Trophoblast cell (in vitro differentiated cells and primary cell): ENCODE measurements around the gene ZNF300. TPM values are rescaled to one million over a fixed set of nuclear protein-coding genes. Genes with fewer than 3 reads are reported as not detected.

Source experiments
- DNase-seq, 2 donors: peaks; one replicate each; pipeline ENCODE4 v3.0.0-alpha.2; 2016
- H2AFZ ChIP-seq: 2 replicates; pipeline ENCODE4 v1.6.1; 2013; ENCODE audit warnings: low read length, moderate library complexity, mild to moderate bottlenecking; ENCODE audit not compliant: insufficient read depth, poor library complexity
- H2AK5ac ChIP-seq: 2 replicates; pipeline ENCODE4 v1.6.1; 2013; ENCODE audit warnings: mild to moderate bottlenecking, low read length
- H2BK120ac ChIP-seq: 2 replicates; pipeline ENCODE4 v1.6.1; 2013; ENCODE audit warnings: low read length, mild to moderate bottlenecking, moderate library complexity; ENCODE audit not compliant: insufficient read depth, poor library complexity
- H2BK12ac ChIP-seq: 2 replicates; pipeline ENCODE4 v1.6.1; 2013; ENCODE audit warnings: mild to moderate bottlenecking, low read length, moderate library complexity
- H2BK5ac ChIP-seq: 2 replicates; pipeline ENCODE4 v1.6.1; 2013; ENCODE audit warnings: low read length, low read depth, moderate library complexity, mild to moderate bottlenecking; ENCODE audit not compliant: poor library complexity
- H3K14ac ChIP-seq: 2 replicates; pipeline ENCODE4 v1.6.1; 2013; ENCODE audit warnings: mild to moderate bottlenecking, low read length
- H3K18ac ChIP-seq: 2 replicates; pipeline ENCODE4 v1.6.1; 2013; ENCODE audit warnings: mild to moderate bottlenecking, low read length
- H3K23ac ChIP-seq: 2 replicates; pipeline ENCODE4 v1.6.1; 2013; ENCODE audit warnings: low read length
- H3K27ac ChIP-seq: 2 replicates; pipeline ENCODE4 v1.5.1; 2013; ENCODE audit warnings: low read depth, mild to moderate bottlenecking, inconsistent platforms, low read length, moderate library complexity
- H3K27me3 ChIP-seq: 2 replicates; pipeline ENCODE4 v1.6.1; 2013; ENCODE audit warnings: inconsistent platforms, mild to moderate bottlenecking, low read length, moderate library complexity; ENCODE audit not compliant: insufficient read depth
- H3K36me3 ChIP-seq, 2 experiments: 1 replicate in 1 of 2; 2 replicates in 1 of 2; pipeline ENCODE4 v1.6.1; 2013; ENCODE audit warnings: low read length in 2 of 2, mild to moderate bottlenecking in 2 of 2, moderate library complexity in 1 of 2; ENCODE audit not compliant: insufficient read depth in 2 of 2, control insufficient read depth in 1 of 2
- H3K4ac ChIP-seq: 2 replicates; pipeline ENCODE4 v1.6.1; 2013; ENCODE audit warnings: low read depth, mild to moderate bottlenecking, low read length, moderate library complexity
- H3K4me1 ChIP-seq, 2 experiments: 1 replicate in 1 of 2; 2 replicates in 1 of 2; pipeline ENCODE4 v1.6.1; 2013; ENCODE audit warnings: low read length in 2 of 2, mild to moderate bottlenecking in 2 of 2, moderate library complexity in 1 of 2; ENCODE audit not compliant: insufficient read depth in 2 of 2, control insufficient read depth in 1 of 2
- H3K4me2 ChIP-seq: 2 replicates; pipeline ENCODE4 v1.6.1; 2013; ENCODE audit warnings: inconsistent platforms, mild to moderate bottlenecking, low read length, moderate library complexity
- H3K4me3 ChIP-seq: 2 replicates; pipeline ENCODE4 v1.5.1; 2013; ENCODE audit warnings: mild to moderate bottlenecking, low read depth, low read length, inconsistent platforms
- H3K79me1 ChIP-seq: one replicate; pipeline ENCODE4 v1.6.1; 2013; ENCODE audit warnings: low read length
- H3K79me2 ChIP-seq: 2 replicates; pipeline ENCODE4 v1.6.1; 2013; ENCODE audit warnings: low read length, mild to moderate bottlenecking; ENCODE audit not compliant: control insufficient read depth, insufficient read depth, poor library complexity
- H3K9ac ChIP-seq: 2 replicates; pipeline ENCODE4 v1.6.1; 2013; ENCODE audit warnings: mild to moderate bottlenecking, low read length
- H3K9me3 ChIP-seq: 2 replicates; pipeline ENCODE4 v1.6.1; 2013; ENCODE audit warnings: low read depth, mild to moderate bottlenecking, control low read depth, inconsistent platforms, low read length; ENCODE audit not compliant: insufficient read depth
- H4K12ac ChIP-seq: 2 replicates; pipeline ENCODE4 v1.6.1; 2013; ENCODE audit warnings: low read depth, mild to moderate bottlenecking, low read length, moderate library complexity
- H4K8ac ChIP-seq: 2 replicates; pipeline ENCODE4 v1.6.1; 2013; ENCODE audit warnings: low read depth, mild to moderate bottlenecking, low read length, moderate library complexity
- H4K91ac ChIP-seq: one replicate; pipeline ENCODE4 v1.6.1; 2013; ENCODE audit warnings: low read depth, mild to moderate bottlenecking, low read length, moderate library complexity
- WGBS: extraction: QIAGEN DNeasy Blood & Tissue Kit; methylation state at CpG from one replicate; pipeline ENCODE4 v1.1.7; 2013; ENCODE audit warnings: missing lambda C conversion rate; ENCODE audit not compliant: insufficient read length, insufficient coverage; ENCODE audit errors: extremely low coverage; 5-methylcytosine and 5-hydroxymethylcytosine counted together
- polyA plus RNA-seq: library from polyadenylated mRNA; stranded (reverse); fragments of 200-250 nt; gene quantifications from 2 replicates; pipeline ENCODE4 v1.2.3, GENCODE V29; 2013

Gene ZNF300
- 6.4 and 6.5 TPM in 2 replicates for polyA plus RNA-seq

DNA sequence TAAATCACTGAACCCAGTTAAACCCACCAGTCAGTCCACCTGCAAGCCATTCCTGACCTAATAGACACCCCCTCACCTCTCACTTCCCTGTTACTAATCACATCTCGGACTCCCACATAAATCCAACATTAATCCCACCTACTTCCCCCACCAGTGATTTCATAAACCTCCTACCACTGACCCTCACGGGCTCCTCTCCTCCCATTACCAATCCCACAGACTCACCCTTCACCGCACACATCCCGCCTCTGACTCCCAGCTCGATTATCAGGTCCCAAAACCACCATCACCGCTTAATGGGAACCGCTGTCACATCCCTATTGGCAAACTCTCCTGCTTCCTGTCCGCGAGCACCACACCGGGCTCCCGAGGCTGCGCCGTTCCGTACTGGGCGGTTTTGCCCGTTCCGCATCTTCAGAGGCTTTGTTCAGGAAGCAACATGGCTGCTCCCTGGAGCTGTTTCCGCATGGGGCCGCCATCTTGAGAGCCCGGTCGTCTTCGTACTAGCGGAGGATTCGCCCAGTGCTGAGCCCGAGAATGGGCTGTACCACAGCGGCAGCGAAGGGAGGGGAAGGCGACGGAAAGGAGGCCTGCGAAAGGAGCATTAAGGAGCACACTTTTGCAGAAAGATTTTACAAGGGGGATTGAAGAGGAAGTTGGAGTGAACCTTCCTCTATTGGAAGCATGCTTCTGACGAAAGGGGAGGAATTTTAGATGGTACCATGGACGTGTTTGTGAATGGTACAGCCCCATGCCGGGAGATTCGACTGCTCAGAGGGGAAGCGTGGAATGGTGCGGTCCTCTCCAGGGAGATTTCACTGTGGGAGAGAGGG lies at the start of gene ZNF300:
Gene ZNF300 (minus strand): TSS at position 502 of the 833 bp plus-strand sequence. CDS start 1,825 bp downstream, outside the sequence.
- Histone ChIP-seq H2BK5ac (peak within 1 kb of the TSS; percentile 74), H3K4ac (peak within 1 kb of the TSS; percentile 25), H3K4me1 (no peaks in the 10 kb centered on the region), H3K23ac (no peak within 1 kb of the TSS), H2AK5ac (no peak within 1 kb of the TSS), H3K18ac (peak within 1 kb of the TSS; percentile 34), H2BK120ac (peak within 1 kb of the TSS; percentile 84), H4K12ac (peak within 1 kb of the TSS; percentile 55), H3K36me3 (peaks cover 0 to 2% of the 10 kb centered on the region in 2 experiments), H3K9me3 (peaks cover 2% of the 10 kb centered on the region), H3K27ac (peak within 1 kb of the TSS; percentile 42), H2BK12ac (peak within 1 kb of the TSS; percentile 19), H4K91ac (peak within 1 kb of the TSS; percentile 85), H3K14ac (peak within 1 kb of the TSS; percentile 66), H3K79me2 (peaks cover 2% of the 10 kb centered on the region), H3K27me3 (no peaks in the 10 kb centered on the region), H4K8ac (peak within 1 kb of the TSS; percentile 74), H3K9ac (peak within 1 kb of the TSS; percentile 60), H2AFZ (peak within 1 kb of the TSS; percentile 59), H3K79me1 (peaks cover 6% of the 10 kb centered on the region), H3K4me3 (peak within 1 kb of the TSS; percentile 75), H3K4me2 (peak within 1 kb of the TSS; percentile 69)
- DNase-seq: peak; percentile 53 to 85
- WGBS: 100% methylated on average over 1 of the region's 36 CpGs

DNA sequence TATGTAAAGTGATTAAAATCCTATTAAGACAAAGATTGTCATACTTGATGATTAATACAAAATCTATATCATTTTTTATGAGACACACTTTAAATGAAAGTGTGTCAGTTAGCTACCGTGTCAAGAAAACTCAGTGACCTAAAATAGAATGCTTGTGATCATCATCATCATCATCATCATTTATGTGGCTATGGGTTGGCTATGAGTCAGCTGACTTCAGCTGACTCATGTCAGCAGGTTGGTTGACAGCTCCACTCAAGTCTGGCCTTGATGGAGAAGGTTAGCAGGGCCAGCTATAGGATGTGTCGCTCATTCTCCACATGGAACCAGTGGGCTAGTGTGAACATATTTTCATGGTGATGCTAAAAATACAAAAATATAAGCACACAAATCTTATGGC lies 43.8 kb upstream of the ZNF300 start:
- Histone ChIP-seq H2BK120ac (no peak overlapping the region), H3K27ac (no peak overlapping the region), H3K79me1 (no peaks in the 10 kb centered on the region), H3K4me3 (no peak overlapping the region), H2AFZ (no peak overlapping the region), H4K8ac (no peak overlapping the region), H3K79me2 (no peaks in the 10 kb centered on the region), H3K18ac (no peak overlapping the region), H3K9ac (no peak overlapping the region), H3K36me3 (no peaks in the 10 kb centered on the region), H2BK12ac (no peak overlapping the region), H2BK5ac (no peak overlapping the region), H3K14ac (no peak overlapping the region), H3K27me3 (no peaks in the 10 kb centered on the region), H3K23ac (no peak overlapping the region), H3K4me1 (no peaks in the 10 kb centered on the region), H2AK5ac (no peak overlapping the region), H3K4me2 (no peak overlapping the region), H3K4ac (no peak overlapping the region), H3K9me3 (peaks cover 21% of the 10 kb centered on the region), H4K91ac (no peak overlapping the region), H4K12ac (no peak overlapping the region)
- no CpG with 5 or more reads among the region's 2 CpGs for WGBS
- no peak for DNase-seq

DNA sequence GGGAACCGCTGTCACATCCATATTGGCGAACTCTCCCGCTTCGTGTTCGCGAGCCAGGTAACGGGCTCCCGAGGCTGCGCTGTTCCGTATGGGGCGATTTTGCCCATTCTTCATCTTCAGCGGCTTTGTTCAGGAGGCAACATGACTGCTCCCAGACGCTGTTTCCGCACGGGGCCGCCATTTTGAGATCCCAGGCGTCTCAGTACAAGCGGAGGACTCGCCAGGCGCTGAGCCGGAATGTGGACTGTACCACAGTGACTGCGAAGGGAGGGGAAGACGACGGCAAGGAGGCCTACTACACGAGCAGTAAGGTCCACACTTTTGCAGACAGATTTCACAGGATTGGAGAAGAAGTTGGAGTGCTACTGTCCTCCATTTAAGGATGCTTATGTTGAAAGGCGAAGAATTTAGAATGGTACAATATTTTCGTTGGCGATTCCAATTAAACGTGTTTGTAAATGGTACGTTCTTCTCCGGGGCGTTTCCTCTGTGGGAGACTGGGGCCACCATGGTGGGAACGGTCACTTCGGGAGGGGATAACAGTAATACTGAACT lies 41.6 kb upstream of the ZNF300 start:
- peak in 1 of 2 donors; percentile 1 for DNase-seq
- Histone ChIP-seq H4K12ac (no peak overlapping the region), H3K79me2 (no peaks in the 10 kb centered on the region), H3K36me3 (no peaks in the 10 kb centered on the region), H4K91ac (no peak overlapping the region), H2BK120ac (no peak overlapping the region), H3K18ac (no peak overlapping the region), H3K4me2 (no peak overlapping the region), H3K27ac (no peak overlapping the region), H3K9me3 (peaks cover 22% of the 10 kb centered on the region), H3K4ac (no peak overlapping the region), H3K23ac (no peak overlapping the region), H2AFZ (no peak overlapping the region), H2BK5ac (no peak overlapping the region), H3K9ac (no peak overlapping the region), H3K4me3 (peak overlapping the region; percentile 52), H3K79me1 (no peaks in the 10 kb centered on the region), H3K4me1 (no peaks in the 10 kb centered on the region), H2BK12ac (no peak overlapping the region), H3K27me3 (no peaks in the 10 kb centered on the region), H4K8ac (no peak overlapping the region), H3K14ac (no peak overlapping the region), H2AK5ac (no peak overlapping the region)
- no CpG with 5 or more reads among the region's 34 CpGs for WGBS

DNA sequence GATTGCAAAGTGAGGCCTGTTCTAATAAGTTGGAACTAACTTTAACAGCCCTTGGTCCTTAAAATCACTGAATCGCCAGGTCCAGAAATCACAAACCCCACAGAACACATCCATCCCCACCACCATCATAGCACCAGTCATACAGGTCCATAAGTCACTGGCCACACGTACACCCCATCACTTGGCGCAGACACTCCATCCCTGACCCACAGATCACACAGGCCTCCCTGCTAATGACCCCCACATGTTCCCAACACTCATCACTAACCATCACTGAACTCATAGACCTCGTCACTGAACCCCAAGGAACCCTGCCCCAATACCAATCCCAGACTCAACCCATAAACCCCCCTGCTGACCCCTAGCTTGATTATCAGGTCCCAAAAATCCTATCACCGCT lies 41.2 kb upstream of the ZNF300 start:
- no peaks in the 10 kb centered on the region for H3K79me1 ChIP-seq
- H3K9ac ChIP-seq: no peak overlapping the region
- H3K14ac ChIP-seq: no peak overlapping the region
- no peak overlapping the region for H2BK12ac ChIP-seq
- no peaks in the 10 kb centered on the region for H3K4me1 ChIP-seq
- H4K8ac ChIP-seq: no peak overlapping the region
- H3K36me3 ChIP-seq: no peaks in the 10 kb centered on the region
- H2BK120ac ChIP-seq: no peak overlapping the region
- H3K27me3 ChIP-seq: no peaks in the 10 kb centered on the region
- no peak overlapping the region for H3K27ac ChIP-seq
- H3K79me2 ChIP-seq: no peaks in the 10 kb centered on the region
- no peak overlapping the region for H3K23ac ChIP-seq
- no peak overlapping the region for H4K12ac ChIP-seq
- H3K4me2 ChIP-seq: no peak overlapping the region
- no peak overlapping the region for H2AK5ac ChIP-seq
- no peak for DNase-seq
- H3K9me3 ChIP-seq: peaks cover 22% of the 10 kb centered on the region
- no peak overlapping the region for H3K4ac ChIP-seq
- no peak overlapping the region for H3K4me3 ChIP-seq
- no CpG with 5 or more reads among the region's 5 CpGs for WGBS
- H2AFZ ChIP-seq: no peak overlapping the region
- no peak overlapping the region for H2BK5ac ChIP-seq
- H4K91ac ChIP-seq: no peak overlapping the region
- no peak overlapping the region for H3K18ac ChIP-seq
